CD4-positive, CD25-positive, alpha-beta regulatory T cell (primary cell): ENCODE data around the gene SMG6. TPM values are rescaled to one million over a fixed set of nuclear protein-coding genes. Genes with fewer than 3 reads are reported as not detected.

Experiments used
- ATAC-seq, 2 donors: fragments of 150-1000 bp; cut with Tn5 transposase; one replicate each; pipeline ENCODE4 v1.10.0; 2021; ENCODE audit warnings: low read depth in 2 of 2, moderate number of reproducible peaks in 2 of 2, moderate library complexity in 1 of 2
- DNase-seq, 3 donors: peaks; one replicate each; pipeline versions ENCODE4 v3.0.0 to v3.0.0-alpha.2; 2012 to 2022; ENCODE audit warnings: mixed read lengths in 1 of 3
- H3K27ac ChIP-seq: one replicate; pipeline ENCODE4 v1.7.0; 2013; ENCODE audit warnings: mild to moderate bottlenecking, low read length; ENCODE audit not compliant: insufficient read depth, poor library complexity, severe bottlenecking
- H3K27me3 ChIP-seq: one replicate; pipeline ENCODE4 v1.7.0; 2013; ENCODE audit warnings: low read length; ENCODE audit not compliant: control insufficient read depth, insufficient read depth
- H3K36me3 ChIP-seq: one replicate; pipeline ENCODE4 v1.7.0; 2013; ENCODE audit warnings: mild to moderate bottlenecking, low read length, moderate library complexity; ENCODE audit not compliant: control insufficient read depth, insufficient read depth
- H3K4me1 ChIP-seq: 2 replicates; pipeline ENCODE4 v1.7.0; 2013; ENCODE audit warnings: mild to moderate bottlenecking, low read length; ENCODE audit not compliant: insufficient read depth, control insufficient read depth, poor library complexity, severe bottlenecking
- H3K4me3 ChIP-seq: one replicate; pipeline ENCODE4 v1.7.0; 2013; ENCODE audit warnings: low read depth, mild to moderate bottlenecking, low read length, moderate library complexity
- H3K9me3 ChIP-seq, 2 experiments: 1 replicate in 1 of 2; 2 replicates in 1 of 2; pipeline ENCODE4 v1.7.0; 2013; ENCODE audit warnings: low read length in 2 of 2, mild to moderate bottlenecking in 1 of 2, moderate library complexity in 1 of 2; ENCODE audit not compliant: control insufficient read depth in 2 of 2
- H3K27ac Mint-ChIP-seq, 3 donors: one replicate each; pipeline ENCODE4 v1.8.0; 2020 to 2022; ENCODE audit warnings: mild to moderate bottlenecking in 3 of 3, mixed read lengths in 3 of 3, moderate library complexity in 2 of 3
- H3K27me3 Mint-ChIP-seq: one replicate; pipeline ENCODE4 v1.8.0; 2022; ENCODE audit warnings: mild to moderate bottlenecking, mixed read lengths
- H3K36me3 Mint-ChIP-seq: one replicate; pipeline ENCODE4 v1.8.0; 2020; ENCODE audit warnings: mixed read lengths
- H3K4me1 Mint-ChIP-seq, 4 donors: one replicate each; pipeline ENCODE4 v1.8.0; 2020 to 2022; ENCODE audit warnings: mixed read lengths in 4 of 4, mild to moderate bottlenecking in 1 of 4
- H3K4me3 Mint-ChIP-seq, 4 donors: one replicate each; pipeline ENCODE4 v1.8.0; 2020 to 2022; ENCODE audit warnings: mild to moderate bottlenecking in 4 of 4, mixed read lengths in 4 of 4, moderate library complexity in 3 of 4
- H3K9me3 Mint-ChIP-seq, 7 donors: one replicate each; pipeline ENCODE4 v1.8.0; 2020 to 2022; ENCODE audit warnings: mixed read lengths in 7 of 7, mild to moderate bottlenecking in 3 of 7, moderate library complexity in 2 of 7
- polyA plus RNA-seq, 4 donors: library from polyadenylated mRNA; unstranded; fragments of 300-500 nt; fragmentation: Illumina TruSeq; gene quantifications; one replicate each; pipeline ENCODE4 v1.2.3, GENCODE V29; 2021
- total RNA-seq: library from RNA; stranded (reverse); gene quantifications from one replicate; pipeline ENCODE4 v1.2.3, GENCODE V29; 2022

The SMG6 gene
- 42.9 TPM for total RNA-seq
- 1 to 10 TPM; 3.3 to 5.1 (median 4.7) TPM for polyA plus RNA-seq

GRCh38 chr17:2303204-2304188 lies at the start of gene SMG6, which contains the start of gene SRR:
SMG6 (minus strand) TSS chr17:2303785; CDS start chr17:2303720, 65 bp downstream.
SRR (plus strand) TSS chr17:2303950; CDS start chr17:2315561, 11,611 bp downstream.
- Mint-ChIP-seq H3K36me3 (peaks cover 19% of the 10 kb centered on the region), H3K4me1 (peaks cover 15 to 51% (median 31%) of the 10 kb centered on the region in 4 donors), H3K4me3 (peak within 1 kb of the TSS; percentile 95 to 98 (median 96)), H3K9me3 (no peaks in the 10 kb centered on the region), H3K27me3 (no peaks in the 10 kb centered on the region), H3K27ac (peak within 1 kb of the TSS; percentile 43 to 94 (median 92))
- ATAC-seq (peak; percentile 87 to 90), DNase-seq (peak; percentile 92 to 94 (median 93))
- peaks cover 19% of the 10 kb centered on the region for H3K36me3 ChIP-seq
- peak within 1 kb of the TSS; percentile 80 for H3K27ac ChIP-seq
- H3K4me1 ChIP-seq, result peaks cover 20% of the 10 kb centered on the region
- no peaks in the 10 kb centered on the region for H3K27me3 ChIP-seq
- peak within 1 kb of the TSS; percentile 91 for H3K4me3 ChIP-seq
- H3K9me3 ChIP-seq, result no peaks in the 10 kb centered on the region

DNA sequence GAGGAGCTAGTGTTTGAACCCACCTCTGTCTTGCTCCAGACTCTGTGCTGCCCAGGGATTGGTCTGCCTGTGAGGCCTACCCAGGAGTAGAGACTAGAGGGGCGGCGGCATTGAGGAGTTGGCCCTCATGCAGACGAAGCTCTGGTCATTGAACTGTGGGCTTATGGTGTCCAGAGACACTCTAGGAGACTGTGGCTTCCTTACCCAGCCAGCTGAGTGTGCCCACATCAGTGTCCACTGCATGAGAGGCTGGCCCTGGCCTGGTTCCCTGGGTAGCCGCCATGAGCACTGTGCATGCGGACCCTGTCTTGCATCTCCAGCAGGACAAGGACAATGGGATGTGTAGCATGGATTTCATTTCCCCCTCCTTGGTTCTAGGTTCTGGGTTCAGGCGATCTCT lies 47.7 kb upstream of the SMG6 start:
- Mint-ChIP-seq H3K4me1 (peaks cover 0 to 23% (median 13%) of the 10 kb centered on the region in 4 donors), H3K9me3 (no peaks in the 10 kb centered on the region), H3K4me3 (no peak overlapping the region), H3K36me3 (no peaks in the 10 kb centered on the region), H3K27me3 (no peaks in the 10 kb centered on the region), H3K27ac (no peak overlapping the region)
- H3K9me3 ChIP-seq, result no peaks in the 10 kb centered on the region
- no peak overlapping the region for H3K4me3 ChIP-seq
- DNase-seq, result no peak
- ATAC-seq, result no peak
- H3K36me3 ChIP-seq, result peaks cover 4% of the 10 kb centered on the region
- peaks cover 17% of the 10 kb centered on the region for H3K4me1 ChIP-seq
- H3K27me3 ChIP-seq, result no peaks in the 10 kb centered on the region
- H3K27ac ChIP-seq, result no peak overlapping the region

- Mint-ChIP-seq H3K4me3 (no peak overlapping the region), H3K27ac (no peak overlapping the region)
- no peak for DNase-seq
These were observed 44.5 kb upstream of the SMG6 start for GRCh38 chr17:2347805-2348685.

GRCh38 chr17:2346475-2346874 lies 42.9 kb upstream of the SMG6 start:
- Mint-ChIP-seq H3K27me3 (no peaks in the 10 kb centered on the region), H3K4me3 (no peak overlapping the region), H3K27ac (no peak overlapping the region), H3K4me1 (peaks cover 0 to 8% (median under 1%) of the 10 kb centered on the region in 4 donors), H3K36me3 (peaks cover 4% of the 10 kb centered on the region), H3K9me3 (no peaks in the 10 kb centered on the region)
- ATAC-seq, result no peak
- Histone ChIP-seq H3K36me3 (peaks cover 16% of the 10 kb centered on the region), H3K9me3 (no peaks in the 10 kb centered on the region), H3K4me3 (no peak overlapping the region), H3K27me3 (no peaks in the 10 kb centered on the region), H3K4me1 (no peaks in the 10 kb centered on the region), H3K27ac (no peak overlapping the region)
- no peak for DNase-seq

More at GRCh38 chr17:2347805-2348685, 44.5 kb upstream of the SMG6 start:
- H3K9me3 ChIP-seq, result no peaks in the 10 kb centered on the region
- no peaks in the 10 kb centered on the region for H3K9me3 Mint-ChIP-seq
- ATAC-seq, result no peak
- H3K27ac ChIP-seq, result no peak overlapping the region
- peaks cover 12% of the 10 kb centered on the region for H3K36me3 ChIP-seq
- no peaks in the 10 kb centered on the region for H3K27me3 Mint-ChIP-seq
- no peak overlapping the region for H3K4me3 ChIP-seq
- H3K36me3 Mint-ChIP-seq, result no peaks in the 10 kb centered on the region
- peaks cover 2% of the 10 kb centered on the region for H3K4me1 ChIP-seq
- no peaks in the 10 kb centered on the region for H3K27me3 ChIP-seq
- peaks cover 0 to 8% (median 1%) of the 10 kb centered on the region in 4 donors for H3K4me1 Mint-ChIP-seq

GRCh38 chr17:2344528-2344927 lies 40.9 kb upstream of the SMG6 start:
- no peaks in the 10 kb centered on the region for H3K27me3 Mint-ChIP-seq
- Histone ChIP-seq H3K36me3 (peaks cover 17% of the 10 kb centered on the region), H3K27ac (no peak overlapping the region), H3K4me1 (no peaks in the 10 kb centered on the region), H3K4me3 (no peak overlapping the region), H3K9me3 (no peaks in the 10 kb centered on the region), H3K27me3 (no peaks in the 10 kb centered on the region)
- no peak overlapping the region for H3K27ac Mint-ChIP-seq
- DNase-seq (no peak), ATAC-seq (no peak)
- H3K9me3 Mint-ChIP-seq, result no peaks in the 10 kb centered on the region
- peak overlapping the region in 1 of 4 donors; percentile 52 for H3K4me3 Mint-ChIP-seq
- H3K36me3 Mint-ChIP-seq, result peaks cover 4% of the 10 kb centered on the region
- peaks cover 0 to 13% (median 3%) of the 10 kb centered on the region in 4 donors for H3K4me1 Mint-ChIP-seq

GRCh38 chr17:2343421-2343820 lies 39.8 kb upstream of the SMG6 start:
- no peak overlapping the region for H3K27ac Mint-ChIP-seq

GRCh38 chr17:2338315-2338657 lies 34.7 kb upstream of the SMG6 start:
- Mint-ChIP-seq H3K9me3 (no peaks in the 10 kb centered on the region), H3K27ac (peak overlapping the region; percentile 74 to 95 (median 92)), H3K27me3 (no peaks in the 10 kb centered on the region), H3K4me3 (peak overlapping the region; percentile 84 to 97 (median 88)), H3K36me3 (peaks cover 11% of the 10 kb centered on the region), H3K4me1 (peaks cover 11 to 44% (median 18%) of the 10 kb centered on the region in 4 donors)
- no peak for DNase-seq
- Histone ChIP-seq H3K27ac (peak overlapping the region; percentile 79), H3K36me3 (peaks cover 25% of the 10 kb centered on the region), H3K9me3 (no peaks in the 10 kb centered on the region), H3K27me3 (no peaks in the 10 kb centered on the region), H3K4me3 (peak overlapping the region; percentile 58), H3K4me1 (peaks cover 19% of the 10 kb centered on the region)
- ATAC-seq, result no peak

More at GRCh38 chr17:2343421-2343820, 39.8 kb upstream of the SMG6 start:
- Mint-ChIP-seq H3K27me3 (no peaks in the 10 kb centered on the region), H3K4me3 (no peak overlapping the region), H3K4me1 (peaks cover 3 to 19% (median 4%) of the 10 kb centered on the region in 4 donors), H3K36me3 (peaks cover 4% of the 10 kb centered on the region), H3K9me3 (no peaks in the 10 kb centered on the region)
- Histone ChIP-seq H3K27me3 (no peaks in the 10 kb centered on the region), H3K4me1 (no peaks in the 10 kb centered on the region), H3K4me3 (no peak overlapping the region), H3K27ac (no peak overlapping the region), H3K36me3 (peaks cover 15% of the 10 kb centered on the region), H3K9me3 (no peaks in the 10 kb centered on the region)
- ATAC-seq, result no peak
- DNase-seq, result no peak
